Mesendoderm (in vitro differentiated cells): Measurements from ENCODE around the gene NTHL1.

Experiments used
- DNase-seq: peaks from one replicate; pipeline ENCODE4 v3.0.0; 2013
- H2AK5ac ChIP-seq: 2 replicates; pipeline ENCODE4 v1.6.1; 2013; ENCODE audit warnings: low read length, inconsistent platforms
- H2BK120ac ChIP-seq: 2 replicates; pipeline ENCODE4 v1.6.1; 2013; ENCODE audit warnings: low read depth, mild to moderate bottlenecking, low read length, moderate library complexity, mixed read lengths
- H2BK15ac ChIP-seq: replicated peaks from 2 replicates; pipeline ENCODE4 v1.6.1; 2013; ENCODE audit warnings: low read depth, mild to moderate bottlenecking, moderate library complexity
- H2BK5ac ChIP-seq: 2 replicates; pipeline ENCODE4 v1.6.1; 2013; ENCODE audit warnings: low read length, inconsistent platforms
- H3K18ac ChIP-seq: 2 replicates; pipeline ENCODE4 v1.6.1; 2013; ENCODE audit warnings: mild to moderate bottlenecking, low read length, mixed read lengths
- H3K23ac ChIP-seq: one replicate; pipeline ENCODE4 v1.6.1; 2013; ENCODE audit warnings: low read length
- H3K27ac ChIP-seq: 2 replicates; pipeline ENCODE4 v1.5.1; 2013; ENCODE audit warnings: low read depth, mild to moderate bottlenecking, inconsistent platforms, low read length, moderate library complexity
- H3K27me3 ChIP-seq: 2 replicates; pipeline ENCODE4 v1.6.1; 2013; ENCODE audit warnings: low read length, control low read depth, mild to moderate bottlenecking, inconsistent platforms; ENCODE audit not compliant: insufficient read depth, poor library complexity
- H3K36me3 ChIP-seq: 2 replicates; pipeline ENCODE4 v1.6.1; 2013; ENCODE audit warnings: low read length, inconsistent platforms; ENCODE audit not compliant: control insufficient read depth, insufficient read depth
- H3K4ac ChIP-seq: one replicate; pipeline ENCODE4 v1.6.1; 2013; ENCODE audit warnings: low read depth, mild to moderate bottlenecking, low read length, moderate library complexity
- H3K4me1 ChIP-seq: 2 replicates; pipeline ENCODE4 v1.6.1; 2013; ENCODE audit warnings: low read depth, low read length, inconsistent platforms; ENCODE audit not compliant: control insufficient read depth
- H3K4me2 ChIP-seq: 2 replicates; pipeline ENCODE4 v1.6.1; 2013; ENCODE audit warnings: low read length
- H3K4me3 ChIP-seq: 2 replicates; pipeline ENCODE4 v1.5.1; 2013; ENCODE audit warnings: mild to moderate bottlenecking, low read length
- H3K56ac ChIP-seq: one replicate; pipeline ENCODE4 v1.6.1; 2013; ENCODE audit warnings: low read length
- H3K79me1 ChIP-seq: 2 replicates; pipeline ENCODE4 v1.6.1; 2013; ENCODE audit warnings: low read length, inconsistent platforms
- H3K79me2 ChIP-seq: 2 replicates; pipeline ENCODE4 v1.6.1; 2013; ENCODE audit warnings: mild to moderate bottlenecking, low read length; ENCODE audit not compliant: control insufficient read depth, insufficient read depth
- H3K9ac ChIP-seq: 2 replicates; pipeline ENCODE4 v1.6.1; 2013; ENCODE audit warnings: low read length, inconsistent platforms
- H4K5ac ChIP-seq: one replicate; pipeline ENCODE4 v1.6.1; 2013; ENCODE audit warnings: low read length
- H4K8ac ChIP-seq: one replicate; pipeline ENCODE4 v1.6.1; 2013; ENCODE audit warnings: low read depth, mild to moderate bottlenecking, control low read depth, low read length, moderate library complexity
- WGBS: extraction: QIAGEN DNeasy Blood & Tissue Kit; methylation state at CpG from one replicate; pipeline ENCODE4 v1.1.7; 2013; ENCODE audit warnings: low lambda C conversion rate, missing lambda C conversion rate; ENCODE audit not compliant: insufficient coverage; ENCODE audit errors: extremely low coverage; 5-methylcytosine and 5-hydroxymethylcytosine counted together

NTHL1 gene

DNA sequence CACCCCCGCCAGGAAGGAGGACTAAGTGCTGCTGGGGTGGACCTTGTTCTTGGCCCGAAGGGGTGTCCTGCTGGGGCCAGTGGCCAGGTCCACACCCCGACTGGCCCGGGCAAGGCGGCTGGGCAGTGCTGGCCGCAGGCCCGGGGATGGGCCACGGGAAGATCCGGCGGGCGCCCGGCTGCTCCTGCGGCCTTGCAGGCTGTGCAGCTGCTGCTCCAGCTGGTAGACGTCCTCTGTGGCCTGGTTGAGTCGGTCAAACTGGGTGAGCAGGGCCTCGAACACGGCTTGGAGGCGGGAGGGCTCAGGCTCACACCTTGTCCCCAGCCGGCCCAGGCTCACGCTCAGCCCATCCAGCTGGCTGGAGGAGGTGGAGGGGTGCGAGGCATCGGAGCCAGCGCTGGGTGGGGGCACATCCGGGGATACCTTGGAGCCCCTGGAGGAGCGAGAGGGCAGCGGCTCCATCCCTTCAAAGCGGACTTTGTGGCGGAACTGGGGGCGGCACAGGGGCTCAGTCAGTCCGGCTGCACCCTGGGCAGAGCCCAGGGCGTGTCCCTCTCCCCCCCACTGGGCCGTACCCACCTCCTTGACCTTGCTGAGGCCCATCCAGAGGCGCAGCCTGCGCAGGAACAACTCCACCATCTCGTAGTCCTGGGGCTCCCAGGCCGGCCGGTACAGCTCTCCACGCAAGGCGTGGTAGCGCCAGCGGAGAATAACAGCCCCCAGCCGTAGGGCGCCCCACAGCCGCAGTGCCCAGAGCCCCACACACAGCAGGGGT lies 42.3 kb upstream of the NTHL1 start:
- Histone ChIP-seq H3K79me1 (no peaks in the 10 kb centered on the region), H3K27ac (no peak overlapping the region), H3K4me2 (no peak overlapping the region), H3K4me1 (peaks cover 1% of the 10 kb centered on the region), H4K5ac (no peak overlapping the region), H2AK5ac (no peak overlapping the region), H3K23ac (no peak overlapping the region), H4K8ac (no peak overlapping the region), H2BK120ac (no peak overlapping the region), H2BK5ac (no peak overlapping the region), H3K4ac (no peak overlapping the region), H3K36me3 (peaks cover 2% of the 10 kb centered on the region), H3K4me3 (no peak overlapping the region), H3K9ac (no peak overlapping the region), H3K79me2 (no peaks in the 10 kb centered on the region), H3K56ac (no peak overlapping the region), H2BK15ac (no peak overlapping the region), H3K27me3 (no peaks in the 10 kb centered on the region), H3K18ac (no peak overlapping the region)
- DNase-seq: no peak
- no CpG with 5 or more reads among the region's 44 CpGs for WGBS

GRCh38 chr16:2088759-2089358 lies 41.2 kb upstream of the NTHL1 start:
- H3K4me2 ChIP-seq: no peak overlapping the region
- no peak overlapping the region for H3K4me3 ChIP-seq
- H3K79me2 ChIP-seq: no peaks in the 10 kb centered on the region
- H3K36me3 ChIP-seq: peaks cover 2% of the 10 kb centered on the region
- DNase-seq: no peak
- H3K18ac ChIP-seq: no peak overlapping the region
- H3K27me3 ChIP-seq: no peaks in the 10 kb centered on the region
- H2AK5ac ChIP-seq: no peak overlapping the region
- H3K23ac ChIP-seq: no peak overlapping the region
- H3K9ac ChIP-seq: no peak overlapping the region
- WGBS: no CpG with 5 or more reads among the region's 20 CpGs
- no peak overlapping the region for H3K56ac ChIP-seq
- H3K79me1 ChIP-seq: no peaks in the 10 kb centered on the region
- H2BK5ac ChIP-seq: no peak overlapping the region
- H4K5ac ChIP-seq: no peak overlapping the region
- no peak overlapping the region for H2BK120ac ChIP-seq
- H3K4me1 ChIP-seq: peaks cover 1% of the 10 kb centered on the region
- H4K8ac ChIP-seq: no peak overlapping the region
- H3K4ac ChIP-seq: no peak overlapping the region
- no peak overlapping the region for H2BK15ac ChIP-seq
- H3K27ac ChIP-seq: no peak overlapping the region

DNA sequence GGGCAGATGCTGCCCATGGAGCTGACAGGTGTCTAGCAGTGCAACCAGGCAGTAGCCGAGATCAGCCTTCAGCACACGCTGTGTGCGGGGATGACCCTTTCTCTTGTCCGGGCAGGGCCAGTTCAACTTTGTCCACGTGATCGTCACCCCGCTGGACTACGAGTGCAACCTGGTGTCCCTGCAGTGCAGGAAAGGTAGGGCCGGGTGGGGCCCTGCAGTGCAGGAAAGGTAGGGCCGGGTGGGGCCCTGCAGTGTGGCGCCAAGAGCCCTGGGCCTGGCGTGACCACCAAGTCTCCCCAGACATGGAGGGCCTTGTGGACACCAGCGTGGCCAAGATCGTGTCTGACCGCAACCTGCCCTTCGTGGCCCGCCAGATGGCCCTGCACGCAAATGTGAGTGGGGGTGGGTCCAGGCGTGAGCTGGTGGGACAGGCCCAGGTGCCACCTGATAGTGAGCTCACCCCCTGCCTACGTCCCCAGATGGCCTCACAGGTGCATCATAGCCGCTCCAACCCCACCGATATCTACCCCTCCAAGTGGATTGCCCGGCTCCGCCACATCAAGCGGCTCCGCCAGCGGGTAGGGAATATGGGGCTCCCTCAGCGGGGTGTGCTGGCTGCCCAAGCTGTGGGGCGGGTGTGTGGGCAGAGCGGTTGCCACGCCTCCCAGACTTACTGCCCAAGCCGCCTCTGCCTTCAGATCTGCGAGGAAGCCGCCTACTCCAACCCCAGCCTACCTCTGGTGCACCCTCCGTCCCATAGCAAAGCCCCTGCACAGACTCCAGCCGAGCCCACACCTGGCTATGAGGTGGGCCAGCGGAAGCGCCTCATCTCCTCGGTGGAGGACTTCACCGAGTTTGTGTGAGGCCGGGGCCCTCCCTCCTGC lies 40.4 kb upstream of the NTHL1 start:
- H4K8ac ChIP-seq: no peak overlapping the region
- H2BK120ac ChIP-seq: no peak overlapping the region
- H3K23ac ChIP-seq: no peak overlapping the region
- no peaks in the 10 kb centered on the region for H3K27me3 ChIP-seq
- no peak overlapping the region for H3K27ac ChIP-seq
- H3K79me1 ChIP-seq: no peaks in the 10 kb centered on the region
- no peak for DNase-seq
- no peaks in the 10 kb centered on the region for H3K79me2 ChIP-seq
- peaks cover 2% of the 10 kb centered on the region for H3K36me3 ChIP-seq
- no peak overlapping the region for H3K18ac ChIP-seq
- peaks cover 1% of the 10 kb centered on the region for H3K4me1 ChIP-seq
- no peak overlapping the region for H3K56ac ChIP-seq
- no peak overlapping the region for H3K4me3 ChIP-seq
- H4K5ac ChIP-seq: no peak overlapping the region
- H3K4ac ChIP-seq: no peak overlapping the region
- no CpG with 5 or more reads among the region's 41 CpGs for WGBS
- no peak overlapping the region for H2AK5ac ChIP-seq
- no peak overlapping the region for H2BK15ac ChIP-seq
- no peak overlapping the region for H2BK5ac ChIP-seq
- no peak overlapping the region for H3K4me2 ChIP-seq
- H3K9ac ChIP-seq: no peak overlapping the region

DNA sequence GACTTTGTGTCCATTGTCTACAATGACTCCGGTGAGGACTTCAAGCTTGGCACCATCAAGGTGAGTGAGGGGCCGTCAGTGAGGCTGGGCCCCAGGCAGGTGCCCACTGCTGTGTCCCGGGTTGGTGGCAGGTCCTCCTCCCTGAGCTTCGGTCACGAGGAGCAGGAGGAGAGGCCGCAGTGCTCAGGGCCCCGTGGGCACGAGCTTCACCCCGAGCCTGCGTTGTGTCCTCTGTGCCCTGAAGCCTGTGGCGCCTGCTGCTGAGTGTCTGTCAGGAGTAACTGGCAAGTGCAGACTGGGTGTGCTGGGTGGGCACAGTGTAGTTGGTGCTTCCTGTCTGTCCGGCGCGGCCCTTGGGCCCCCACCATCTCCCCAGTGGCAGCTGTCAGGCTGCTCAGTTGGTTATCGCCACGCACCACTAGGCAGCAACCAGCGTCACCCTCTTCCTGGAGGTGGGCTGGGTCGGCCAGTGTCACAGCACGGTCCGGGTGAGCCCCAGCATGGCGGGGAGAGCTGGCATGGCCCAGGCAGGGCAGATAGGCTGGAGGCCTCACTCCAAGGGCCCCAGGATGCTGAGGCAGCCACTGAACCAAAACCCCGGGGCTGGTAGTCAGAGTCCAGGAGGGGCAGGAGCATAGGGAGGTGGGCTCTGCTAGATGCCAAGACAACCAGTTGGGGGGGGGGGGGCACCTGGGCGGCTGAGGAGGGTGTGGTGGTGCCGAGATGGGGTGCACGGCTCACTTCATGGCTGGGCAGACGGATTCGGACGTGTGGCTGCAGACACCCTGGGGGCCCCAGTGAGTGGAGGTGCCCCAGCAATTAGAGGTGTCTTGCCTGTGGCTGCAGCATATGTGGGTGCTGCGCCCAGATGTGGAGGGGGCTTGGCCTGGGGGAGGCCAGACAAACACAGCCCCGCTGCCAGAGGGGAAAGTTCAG lies 39.4 kb upstream of the NTHL1 start:
- no peak overlapping the region for H3K18ac ChIP-seq
- no peak overlapping the region for H3K4ac ChIP-seq
- WGBS: no CpG with 5 or more reads among the region's 30 CpGs
- peaks cover 2% of the 10 kb centered on the region for H3K36me3 ChIP-seq
- H3K4me1 ChIP-seq: peaks cover 1% of the 10 kb centered on the region
- H4K5ac ChIP-seq: no peak overlapping the region
- no peak overlapping the region for H4K8ac ChIP-seq
- H3K79me1 ChIP-seq: no peaks in the 10 kb centered on the region
- H2BK15ac ChIP-seq: no peak overlapping the region
- H2BK5ac ChIP-seq: no peak overlapping the region
- no peak overlapping the region for H3K27ac ChIP-seq
- H3K27me3 ChIP-seq: no peaks in the 10 kb centered on the region
- no peak overlapping the region for H2AK5ac ChIP-seq
- H2BK120ac ChIP-seq: no peak overlapping the region
- H3K4me2 ChIP-seq: no peak overlapping the region
- no peaks in the 10 kb centered on the region for H3K79me2 ChIP-seq
- no peak overlapping the region for H3K23ac ChIP-seq
- no peak overlapping the region for H3K9ac ChIP-seq
- no peak overlapping the region for H3K4me3 ChIP-seq
- no peak for DNase-seq
- H3K56ac ChIP-seq: no peak overlapping the region

- Histone ChIP-seq H3K9ac (no peak overlapping the region), H4K8ac (no peak overlapping the region), H3K56ac (no peak overlapping the region), H3K18ac (no peak overlapping the region), H2AK5ac (no peak overlapping the region), H3K4me2 (no peak overlapping the region), H4K5ac (no peak overlapping the region), H3K4ac (no peak overlapping the region), H3K36me3 (peaks cover 2% of the 10 kb centered on the region), H3K23ac (no peak overlapping the region), H3K27ac (no peak overlapping the region), H3K79me2 (no peaks in the 10 kb centered on the region), H3K4me1 (peaks cover 1% of the 10 kb centered on the region), H3K4me3 (no peak overlapping the region), H3K79me1 (no peaks in the 10 kb centered on the region), H2BK5ac (no peak overlapping the region), H2BK120ac (no peak overlapping the region), H2BK15ac (no peak overlapping the region), H3K27me3 (no peaks in the 10 kb centered on the region)
- no CpG with 5 or more reads among the region's 27 CpGs for WGBS
- DNase-seq: no peak
These were observed 38.6 kb upstream of the NTHL1 start for GRCh38 chr16:2086106-2086742.
